Measurements from ENCODE around the gene MZB1.
A peak's percentile ranks its signal among the peaks of the same experiment; 100 is the strongest.
"Not testable (repeated sequence)": the region's sequence is repeated elsewhere in the genome, so short reads cannot be mapped to it uniquely, and the experiment has no call there.

Gene MZB1

DNA sequence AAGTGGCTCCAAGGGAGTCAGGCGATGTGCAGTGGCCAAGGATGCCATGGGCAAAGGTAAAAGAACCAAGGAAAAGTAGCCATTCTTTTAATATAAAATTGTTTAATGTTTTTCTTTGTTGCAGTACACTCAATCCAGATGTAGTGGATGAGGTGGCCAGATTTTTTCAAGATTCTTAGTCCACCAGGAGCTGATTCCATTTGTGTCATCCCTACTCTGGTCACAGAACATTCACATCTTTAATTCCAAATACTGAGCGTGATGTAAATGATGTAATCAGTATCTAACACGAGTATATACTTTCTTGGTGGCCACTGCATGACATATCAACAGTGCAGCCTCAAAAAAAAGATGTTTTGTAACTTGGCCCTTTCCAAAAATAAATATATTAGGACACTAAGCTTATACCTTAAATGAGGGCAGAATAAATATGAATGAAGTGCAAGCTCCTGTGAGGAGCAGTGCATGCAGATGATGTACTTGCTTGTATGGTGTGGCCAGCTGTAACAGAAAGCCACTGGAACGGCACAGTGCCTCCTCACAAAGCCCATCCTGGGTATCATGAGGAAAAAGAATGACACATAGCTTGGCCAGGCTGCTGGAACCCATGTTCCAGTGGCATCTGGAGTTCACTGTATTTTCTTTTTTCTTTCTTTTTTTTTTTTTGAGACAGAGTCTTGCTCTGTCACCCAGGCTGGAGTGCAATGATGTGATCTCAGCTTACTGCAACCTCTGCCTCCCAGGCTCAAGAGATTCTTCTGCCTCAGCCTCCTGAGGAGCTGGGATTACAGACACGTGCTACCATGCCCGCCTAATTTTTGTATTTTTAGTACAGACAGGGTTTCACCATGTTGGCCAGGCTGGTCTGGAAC, 20.6 kb upstream of the MZB1 start:
- DNase-seq (ENCODE audit: low read depth in 3 of 3), result no peak

GRCh38 chr5:139409116-139409515, 19.4 kb upstream of the MZB1 start:
- not testable (repeated sequence) for DNase-seq (ENCODE audit: low read depth in 3 of 3)

- no peak for DNase-seq (ENCODE audit: low read depth in 3 of 3)
Observed at GRCh38 chr5:139408191-139408590, 18.5 kb upstream of the MZB1 start.

GRCh38 chr5:139407517-139407916, 17.8 kb upstream of the MZB1 start:
- no peak for DNase-seq (ENCODE audit: low read depth in 3 of 3)

DNA sequence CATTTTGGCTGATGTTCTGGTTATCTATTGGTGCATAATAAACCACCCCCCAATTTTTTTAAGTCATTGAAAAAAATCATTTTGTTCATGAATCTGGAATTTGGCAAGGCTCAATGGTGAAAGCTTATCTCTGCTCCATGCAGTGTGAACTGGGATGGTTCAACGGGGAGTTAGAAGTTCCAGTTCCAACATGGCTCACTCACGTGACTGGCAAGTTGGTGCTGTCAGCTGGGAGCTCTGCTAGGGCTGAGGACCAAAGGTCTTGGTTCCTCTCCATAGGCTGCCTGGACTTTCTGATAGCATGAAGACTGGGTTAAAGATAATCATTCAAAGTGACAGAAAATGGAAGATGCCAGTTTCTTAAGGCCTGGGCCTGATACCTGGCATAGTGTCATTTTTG, 17.2 kb upstream of the MZB1 start:
- no peak for DNase-seq (ENCODE audit: low read depth in 3 of 3)

DNA sequence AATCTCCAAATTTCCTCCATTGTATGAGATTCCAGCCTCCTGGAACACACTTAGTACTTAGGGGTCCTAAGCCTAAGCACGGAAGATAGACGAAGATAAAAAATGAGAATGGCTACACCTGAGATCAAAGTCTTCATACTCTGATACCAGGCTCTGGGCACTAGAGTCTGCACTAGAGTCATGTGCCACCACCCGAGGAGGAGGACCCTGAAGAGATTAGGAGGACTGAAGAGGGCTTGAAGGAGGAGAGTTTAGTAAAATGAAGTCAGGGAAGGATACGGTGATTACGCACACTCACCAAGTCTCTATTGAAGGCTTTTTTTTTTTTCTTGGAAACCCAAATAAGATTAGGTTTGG, 14.7 kb upstream of the MZB1 start:
- no peak for DNase-seq (ENCODE audit: low read depth in 3 of 3)

- DNase-seq (ENCODE audit: low read depth in 3 of 3), result peak; percentile 93 to 97 (median 96)
Observed at GRCh38 chr5:139403787-139404483, 14.2 kb upstream of the MZB1 start, which contains the start of gene SPATA24. Gene SPATA24, minus strand, starts transcription at chr5:139404089. Its CDS starts 29 bp downstream, at chr5:139404060.

GRCh38 chr5:139403418-139403786, 13.7 kb upstream of the MZB1 start:
- no peak for DNase-seq (ENCODE audit: low read depth in 3 of 3)

DNA sequence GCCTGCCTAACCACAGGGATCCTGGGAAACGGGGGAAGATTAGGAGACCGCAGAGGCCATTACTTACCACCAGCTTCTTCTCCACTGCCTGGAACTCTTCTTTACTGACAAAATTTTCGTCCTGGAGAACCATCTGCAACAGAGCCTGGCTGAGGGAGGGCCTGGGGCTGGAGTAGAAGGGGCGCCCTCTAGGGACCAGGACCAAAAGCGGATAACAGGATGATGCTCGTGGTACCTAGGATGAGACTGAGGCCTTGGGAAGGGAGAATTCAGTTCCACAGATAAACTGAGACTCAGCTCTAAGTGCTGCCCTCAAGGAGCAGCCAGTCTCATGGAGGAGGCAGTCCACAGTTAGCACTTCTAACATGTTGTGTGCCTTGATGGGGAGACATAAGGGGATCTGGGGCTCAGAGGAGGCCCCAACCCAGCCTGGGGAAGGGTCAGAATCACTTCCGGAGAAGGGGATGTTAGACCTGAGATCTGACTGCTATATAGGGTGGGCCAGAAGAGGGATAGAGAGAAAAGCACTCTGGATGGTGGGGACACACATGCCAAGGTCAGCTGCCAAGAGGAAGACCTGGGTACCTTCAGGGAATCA, 12.9 kb upstream of the MZB1 start:
- DNase-seq (ENCODE audit: low read depth in 3 of 3), result no peak

- DNase-seq (ENCODE audit: low read depth in 3 of 3), result no peak
Observed at GRCh38 chr5:139401546-139401945, 11.8 kb upstream of the MZB1 start.

GRCh38 chr5:139399501-139400121, 9.9 kb upstream of the MZB1 start:
- DNase-seq (ENCODE audit: low read depth in 3 of 3), result no peak

DNA sequence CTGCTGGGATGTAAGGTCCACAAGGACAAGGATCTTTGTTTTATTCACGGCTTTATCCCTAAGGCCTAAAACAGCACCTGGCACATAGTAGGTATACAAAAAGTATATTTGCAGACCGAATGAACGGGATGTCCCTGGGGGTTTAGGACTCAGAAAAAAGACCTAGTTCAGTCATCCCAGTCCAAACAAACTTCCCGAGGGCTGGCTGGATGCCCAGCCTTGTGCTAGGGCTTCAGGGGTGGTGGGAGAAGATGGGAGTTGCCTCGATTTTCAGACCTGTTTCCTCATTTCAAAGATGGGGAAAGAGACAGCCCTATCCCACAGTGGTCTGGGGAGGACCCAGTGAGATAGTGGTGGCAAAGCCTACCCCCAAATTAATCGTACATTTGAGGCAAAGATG, 8.2 kb upstream of the MZB1 start:
- DNase-seq (ENCODE audit: low read depth in 3 of 3), result no peak

GRCh38 chr5:139396691-139397090, 7.0 kb upstream of the MZB1 start:
- no peak for DNase-seq (ENCODE audit: low read depth in 3 of 3)

GRCh38 chr5:139395844-139396640, 6.3 kb upstream of the MZB1 start:
- DNase-seq (ENCODE audit: low read depth in 3 of 3), result no peak

- no peak for DNase-seq (ENCODE audit: low read depth in 3 of 3)
Observed at GRCh38 chr5:139394654-139395566, 5.2 kb upstream of the MZB1 start, which contains the start of gene PROB1. Gene PROB1, minus strand, starts transcription at chr5:139395104. Its CDS starts 23 bp downstream, at chr5:139395081.

- no peak for DNase-seq (ENCODE audit: low read depth in 3 of 3)
Observed at GRCh38 chr5:139394123-139394653, 4.5 kb upstream of the MZB1 start.

- DNase-seq (ENCODE audit: low read depth in 3 of 3), result no peak
Observed at GRCh38 chr5:139393497-139394122, 3.9 kb upstream of the MZB1 start.

GRCh38 chr5:139392678-139393496, 3.2 kb upstream of the MZB1 start:
- DNase-seq (ENCODE audit: low read depth in 3 of 3), result peak; percentile 43 to 57 (median 54)

GRCh38 chr5:139392324-139392677, 2.6 kb upstream of the MZB1 start:
- no peak for DNase-seq (ENCODE audit: low read depth in 3 of 3)

Data from stimulated activated CD4-positive, alpha-beta T cell treated with anti-CD3 and anti-CD28 coated beads, TNF-alpha, amount 100 ng/mL, for 4 hours (primary cell).